ENCODE results near the gene PLCXD3.

The PLCXD3 gene

GRCh38 chr5:41459557-41459956 lies 50.8 kb downstream of the PLCXD3 start (continued):
- TF ChIP-seq ZNF280D (tag by site-specific recombination; IDR thresholded peaks at IDR 0.05) (no peak), SCRT1 (tag by site-specific recombination; IDR thresholded peaks at IDR 0.05; ENCODE audit: borderline replicate concordance) (no peak)

DNA sequence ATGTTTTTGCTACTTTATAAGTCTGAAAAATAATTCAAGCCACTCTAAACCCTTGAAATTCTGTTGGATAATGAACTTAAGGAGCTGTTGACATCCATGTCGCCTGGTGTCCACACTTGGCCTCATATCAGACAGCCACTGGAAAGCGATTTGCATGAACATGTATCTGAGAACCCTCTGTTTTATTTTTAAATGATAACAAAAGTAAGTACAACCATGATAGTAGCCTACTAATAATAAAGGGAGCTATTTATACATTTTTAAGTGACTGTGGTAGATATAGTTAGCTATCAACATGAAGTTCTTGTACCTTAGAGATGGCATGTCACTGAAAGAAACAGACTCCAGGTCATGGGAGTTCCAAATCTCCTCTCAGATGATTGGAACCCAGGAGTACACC lies 53.3 kb downstream of the PLCXD3 start:
- TF ChIP-seq OSR2 (tag by site-specific recombination; IDR thresholded peaks at IDR 0.05): no peak
- TF ChIP-seq ZNF24 (tag by site-specific recombination; IDR thresholded peaks at IDR 0.05): no peak
- TF ChIP-seq ZNF350 (tag by site-specific recombination; IDR thresholded peaks at IDR 0.05): no peak
- TF ChIP-seq, protein P1, sequence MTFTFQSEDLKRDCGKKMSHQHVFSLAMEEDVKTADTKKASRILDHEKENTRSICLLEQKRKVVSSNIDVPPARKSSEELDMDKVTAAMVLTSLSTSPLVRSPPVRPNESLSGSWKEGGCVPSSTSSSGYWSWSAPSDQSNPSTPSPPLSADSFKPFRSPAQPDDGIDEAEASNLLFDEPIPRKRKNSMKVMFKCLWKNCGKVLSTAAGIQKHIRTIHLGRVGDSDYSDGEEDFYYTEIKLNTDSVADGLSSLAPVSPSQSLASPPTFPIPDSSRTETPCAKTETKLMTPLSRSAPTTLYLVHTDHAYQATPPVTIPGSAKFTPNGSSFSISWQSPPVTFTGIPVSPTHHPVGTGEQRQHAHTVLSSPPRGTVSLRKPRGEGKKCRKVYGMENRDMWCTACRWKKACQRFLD (tag by site-specific recombination; IDR thresholded peaks at IDR 0.05): no peak
- no peak for TF ChIP-seq ZNF404 (tag by site-specific recombination; IDR thresholded peaks at IDR 0.05)
- TF ChIP-seq ZNF398 (tag by site-specific recombination; IDR thresholded peaks at IDR 0.05): no peak
- H3K4me1 ChIP-seq (ENCODE audit: control insufficient read depth, insufficient read depth, low read length): no peaks in the 10 kb centered on the region
- no peak overlapping the region for H3K4me3 ChIP-seq (ENCODE audit: low read depth, low read length)
- no peak overlapping the region for H3K27ac ChIP-seq (ENCODE audit: extremely low read depth, low read depth, low read length)
- ChIA-PET CTCF (interaction anchor here (0.9 kb wide), 1 partner anchor 131 kb away, joined by 3 read pairs; no protein-coding TSS in a partner anchor), POLR2A (no interaction called here)
- no peaks in the 10 kb centered on the region for H3K9me3 ChIP-seq (ENCODE audit: control insufficient read depth, insufficient read depth, low read depth, low read length)
- H3K36me3 ChIP-seq (ENCODE audit: control insufficient read depth in 2 of 2, insufficient read depth in 1 of 2, low read length in 2 of 2): no peaks in the 10 kb centered on the region

- no peak overlapping the region for H3K27ac ChIP-seq (ENCODE audit: extremely low read depth, low read depth, low read length)
- no peaks in the 10 kb centered on the region for H3K36me3 ChIP-seq (ENCODE audit: control insufficient read depth in 2 of 2, insufficient read depth in 1 of 2, low read length in 2 of 2)
- H3K9me3 ChIP-seq (ENCODE audit: control insufficient read depth, insufficient read depth, low read depth, low read length): no peaks in the 10 kb centered on the region
- no peak overlapping the region for H3K4me3 ChIP-seq (ENCODE audit: low read depth, low read length)
- no peak for TF ChIP-seq ZNF138 (tag by site-specific recombination; IDR thresholded peaks at IDR 0.05; ENCODE audit: borderline replicate concordance)
- TF ChIP-seq YY1 (tag by site-specific recombination; IDR thresholded peaks at IDR 0.05): no peak
- TF ChIP-seq ZNF223 (tag by site-specific recombination; IDR thresholded peaks at IDR 0.05): no peak
- no peak for TF ChIP-seq ZNF830 (tag by site-specific recombination; IDR thresholded peaks at IDR 0.05; ENCODE audit: low read depth)
- TF ChIP-seq TCF7L2 (IDR thresholded peaks at IDR 0.05; ENCODE audit: borderline replicate concordance, low read depth, low read length): no peak
- TF ChIP-seq ZNF558 (tag by site-specific recombination; IDR thresholded peaks at IDR 0.05): no peak
- TF ChIP-seq ZNF132 (tag by site-specific recombination; IDR thresholded peaks at IDR 0.05; ENCODE audit: borderline replicate concordance): no peak
- TF ChIP-seq ZBTB17 (tag by site-specific recombination; IDR thresholded peaks at IDR 0.05): no peak
- TF ChIP-seq ZNF146 (tag by site-specific recombination; IDR thresholded peaks at IDR 0.05): no peak
- no peak for TF ChIP-seq ZNF791 (tag by site-specific recombination; IDR thresholded peaks at IDR 0.05)
- no peak for TF ChIP-seq ZNF155 (tag by site-specific recombination; IDR thresholded peaks at IDR 0.05)
- TF ChIP-seq ZNF169 (tag by site-specific recombination; IDR thresholded peaks at IDR 0.05): no peak
- TF ChIP-seq ZNF121 (tag by site-specific recombination; IDR thresholded peaks at IDR 0.05): no peak
- TF ChIP-seq ZNF302 (tag by site-specific recombination; IDR thresholded peaks at IDR 0.05; ENCODE audit: low read depth): no peak
- TF ChIP-seq ZNF10 (tag by site-specific recombination; IDR thresholded peaks at IDR 0.05): no peak
- no peak for TF ChIP-seq PBX3 (CRISPR knock-in tag; IDR thresholded peaks at IDR 0.05)
- no peaks in the 10 kb centered on the region for H3K4me1 ChIP-seq (ENCODE audit: control insufficient read depth, insufficient read depth, low read length)
- POLR2A ChIA-PET: no interaction called here
- CTCF ChIA-PET: no interaction called here
Measured at GRCh38 chr5:41452506-41452905, 57.9 kb downstream of the PLCXD3 start.

Data from HEK293 (cell line).